HL-60 (cell line): ENCODE data around the gene CAB39L.

Source experiments
- POLR2AphosphoS5 ChIP-seq: IDR thresholded peaks from 2 replicates; pipeline ENCODE4 v1.6.1; 2012; ENCODE audit warnings: low read depth
- REST ChIP-seq: IDR thresholded peaks from 2 replicates; pipeline ENCODE4 v1.6.1; 2012; ENCODE audit warnings: low read depth; ENCODE audit not compliant: insufficient replicate concordance
- TF ChIP-seq, protein P1 (sequence below): IDR thresholded peaks from one replicate; pipeline ENCODE4 v1.5.1; 2011; ENCODE audit warnings: low read length, control low read depth, inconsistent platforms; ENCODE audit not compliant: insufficient read depth

DNA sequence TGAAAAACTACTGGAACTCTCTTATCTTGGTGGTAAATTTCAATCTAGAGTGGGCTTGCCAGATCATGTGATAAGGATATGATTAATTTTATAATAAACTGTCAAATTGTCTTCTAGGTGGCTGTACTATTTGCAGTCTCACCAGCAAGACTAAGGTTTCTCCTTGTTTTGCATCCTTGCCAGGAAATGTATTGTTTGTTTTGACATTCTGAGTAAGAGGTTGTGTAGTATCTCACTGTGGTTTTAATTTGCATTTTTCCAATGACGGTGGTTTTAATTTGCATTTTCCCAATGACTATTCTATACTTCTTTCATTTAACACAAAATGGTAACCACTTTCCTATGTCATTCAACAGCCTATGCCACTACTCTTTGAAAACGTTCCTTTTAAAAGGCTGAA is 2.0 kb downstream of the CAB39L start:
- TF ChIP-seq POLR2AphosphoS5: no peak
- TF ChIP-seq, protein P1, sequence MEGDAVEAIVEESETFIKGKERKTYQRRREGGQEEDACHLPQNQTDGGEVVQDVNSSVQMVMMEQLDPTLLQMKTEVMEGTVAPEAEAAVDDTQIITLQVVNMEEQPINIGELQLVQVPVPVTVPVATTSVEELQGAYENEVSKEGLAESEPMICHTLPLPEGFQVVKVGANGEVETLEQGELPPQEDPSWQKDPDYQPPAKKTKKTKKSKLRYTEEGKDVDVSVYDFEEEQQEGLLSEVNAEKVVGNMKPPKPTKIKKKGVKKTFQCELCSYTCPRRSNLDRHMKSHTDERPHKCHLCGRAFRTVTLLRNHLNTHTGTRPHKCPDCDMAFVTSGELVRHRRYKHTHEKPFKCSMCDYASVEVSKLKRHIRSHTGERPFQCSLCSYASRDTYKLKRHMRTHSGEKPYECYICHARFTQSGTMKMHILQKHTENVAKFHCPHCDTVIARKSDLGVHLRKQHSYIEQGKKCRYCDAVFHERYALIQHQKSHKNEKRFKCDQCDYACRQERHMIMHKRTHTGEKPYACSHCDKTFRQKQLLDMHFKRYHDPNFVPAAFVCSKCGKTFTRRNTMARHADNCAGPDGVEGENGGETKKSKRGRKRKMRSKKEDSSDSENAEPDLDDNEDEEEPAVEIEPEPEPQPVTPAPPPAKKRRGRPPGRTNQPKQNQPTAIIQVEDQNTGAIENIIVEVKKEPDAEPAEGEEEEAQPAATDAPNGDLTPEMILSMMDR: no peak
- no peak for TF ChIP-seq REST
